WERI-Rb-1 (cell line): ENCODE data around the gene SFTA2.
"Not testable (repeated sequence)": the region's sequence is repeated elsewhere in the genome, so short reads cannot be mapped to it uniquely, and the experiment has no call there.

Experiments used
- DNase-seq: peaks from one replicate; pipeline ENCODE4 v3.0.0-alpha.2; 2020
- H3K27ac ChIP-seq: fragments of 250-450 bp; sonication (Bioruptor Pico); 2 replicates; pipeline ENCODE4 v1.5.1; 2020; ENCODE audit warnings: mild to moderate bottlenecking, moderate library complexity
- H3K27me3 ChIP-seq: fragments of 250-450 bp; sonication (Bioruptor Pico); 2 replicates; pipeline ENCODE4 v1.5.1; 2021; ENCODE audit warnings: mild to moderate bottlenecking, low read depth, moderate library complexity; ENCODE audit not compliant: insufficient read depth, severe bottlenecking
- H3K36me3 ChIP-seq: fragments of 250-450 bp; sonication (Bioruptor Pico); 2 replicates; pipeline ENCODE4 v1.5.1; 2020; ENCODE audit warnings: mild to moderate bottlenecking, moderate library complexity
- H3K4me3 ChIP-seq: 2 replicates; pipeline ENCODE4 v1.5.1; 2011; ENCODE audit warnings: low read depth, mild to moderate bottlenecking, control low read depth, low read length
- H3K9me3 ChIP-seq: fragments of 250-450 bp; sonication (Bioruptor Pico); 2 replicates; pipeline ENCODE4 v1.5.1; 2021; ENCODE audit warnings: mild to moderate bottlenecking, moderate library complexity; ENCODE audit not compliant: severe bottlenecking
- TF ChIP-seq, protein P1 (sequence below): IDR thresholded peaks from 2 replicates; pipeline ENCODE4 v1.5.1; 2011; ENCODE audit warnings: low read depth, mild to moderate bottlenecking, control low read depth, inconsistent platforms, low read length

SFTA2 gene

DNA sequence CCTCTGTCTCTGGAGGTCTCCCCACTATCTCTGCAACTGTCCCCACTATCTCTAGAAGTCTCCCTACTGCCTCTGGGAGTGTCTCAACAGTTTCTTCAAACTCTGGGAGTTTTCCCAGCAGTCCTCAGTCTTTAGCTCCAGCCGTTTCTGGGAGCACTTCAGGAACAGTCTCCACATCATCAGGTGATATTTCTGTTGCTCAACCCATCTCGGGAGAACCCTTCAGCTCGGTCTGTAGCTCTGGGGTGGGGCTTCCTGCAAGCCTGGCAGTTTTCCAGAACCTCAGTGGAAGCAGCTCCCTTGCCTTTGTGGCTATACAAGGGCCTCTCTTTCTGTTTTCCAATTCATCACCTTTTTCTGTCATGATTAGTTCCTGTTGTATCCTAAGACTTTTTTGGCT, 3.0 kb upstream of the SFTA2 start:
- Histone ChIP-seq H3K4me3 (no peak overlapping the region), H3K27ac (no peak overlapping the region)
- TF ChIP-seq, protein P1, sequence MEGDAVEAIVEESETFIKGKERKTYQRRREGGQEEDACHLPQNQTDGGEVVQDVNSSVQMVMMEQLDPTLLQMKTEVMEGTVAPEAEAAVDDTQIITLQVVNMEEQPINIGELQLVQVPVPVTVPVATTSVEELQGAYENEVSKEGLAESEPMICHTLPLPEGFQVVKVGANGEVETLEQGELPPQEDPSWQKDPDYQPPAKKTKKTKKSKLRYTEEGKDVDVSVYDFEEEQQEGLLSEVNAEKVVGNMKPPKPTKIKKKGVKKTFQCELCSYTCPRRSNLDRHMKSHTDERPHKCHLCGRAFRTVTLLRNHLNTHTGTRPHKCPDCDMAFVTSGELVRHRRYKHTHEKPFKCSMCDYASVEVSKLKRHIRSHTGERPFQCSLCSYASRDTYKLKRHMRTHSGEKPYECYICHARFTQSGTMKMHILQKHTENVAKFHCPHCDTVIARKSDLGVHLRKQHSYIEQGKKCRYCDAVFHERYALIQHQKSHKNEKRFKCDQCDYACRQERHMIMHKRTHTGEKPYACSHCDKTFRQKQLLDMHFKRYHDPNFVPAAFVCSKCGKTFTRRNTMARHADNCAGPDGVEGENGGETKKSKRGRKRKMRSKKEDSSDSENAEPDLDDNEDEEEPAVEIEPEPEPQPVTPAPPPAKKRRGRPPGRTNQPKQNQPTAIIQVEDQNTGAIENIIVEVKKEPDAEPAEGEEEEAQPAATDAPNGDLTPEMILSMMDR: no peak

DNA sequence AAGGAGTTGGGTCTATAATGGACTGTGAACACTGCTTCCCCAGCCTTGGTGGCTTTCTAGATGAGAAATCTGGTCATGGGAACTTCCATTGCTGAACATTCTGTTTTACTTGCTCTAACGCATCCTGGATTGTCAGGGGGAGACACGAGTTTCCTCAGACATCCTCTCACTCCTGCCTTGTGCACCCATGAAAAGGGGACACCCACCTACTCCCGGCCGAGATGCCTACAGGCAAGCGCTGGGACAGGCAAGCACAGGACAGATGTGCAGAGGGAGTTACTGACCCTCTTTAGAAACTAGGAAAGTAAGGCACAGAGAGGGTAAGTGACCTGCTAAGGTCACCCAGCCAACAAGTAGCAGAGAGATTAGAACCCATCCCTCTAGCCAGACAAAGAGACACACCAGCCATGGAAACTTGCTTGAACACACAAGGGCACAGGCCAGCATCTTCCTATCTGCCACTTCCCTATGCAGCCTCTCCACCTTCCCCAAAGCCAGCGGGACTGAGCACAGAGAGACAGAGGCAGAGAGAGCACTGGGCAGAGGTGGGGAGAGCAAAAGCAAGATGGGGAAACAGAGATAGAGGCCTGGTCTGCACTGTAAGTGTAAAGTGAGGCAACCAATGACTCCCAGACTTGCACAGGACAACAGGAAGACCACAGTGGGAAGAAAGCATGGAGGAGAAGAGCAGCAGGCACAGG, 845 bp upstream of the SFTA2 start:
- Histone ChIP-seq H3K27me3 (peaks cover 9% of the 10 kb centered on the region), H3K9me3 (peaks cover 7% of the 10 kb centered on the region), H3K27ac (no peak overlapping the region), H3K4me3 (no peak overlapping the region), H3K36me3 (peaks cover 9% of the 10 kb centered on the region)
- DNase-seq: no peak
- TF ChIP-seq, protein P1: no peak

More for the DNA sequence above, 3.0 kb upstream of the SFTA2 start:
- Histone ChIP-seq H3K27me3 (peaks cover 9% of the 10 kb centered on the region), H3K36me3 (no peaks in the 10 kb centered on the region), H3K9me3 (no peaks in the 10 kb centered on the region)
- no peak for DNase-seq

DNA sequence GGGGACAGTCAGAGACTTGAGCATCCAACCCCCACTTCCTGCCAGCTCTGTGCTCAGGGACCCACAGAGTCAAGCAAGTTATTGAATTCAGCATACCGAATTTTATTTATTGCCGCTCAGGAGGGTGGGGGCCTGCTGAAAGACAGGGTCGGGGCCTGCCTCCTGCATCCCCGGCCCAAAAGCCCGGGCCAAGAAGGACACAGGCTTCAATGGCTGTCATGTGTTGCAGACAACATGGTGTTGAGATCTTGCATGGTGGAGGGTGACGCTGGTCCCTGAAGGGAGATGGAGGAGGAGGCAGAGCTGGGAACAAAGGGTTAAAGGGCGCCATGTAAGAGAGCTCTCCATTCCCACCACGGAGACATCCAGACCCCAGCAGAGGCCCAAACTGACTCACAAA, 698 bp downstream of the SFTA2 start:
- Histone ChIP-seq H3K36me3 (peaks cover 21% of the 10 kb centered on the region), H3K9me3 (peaks cover 7% of the 10 kb centered on the region), H3K27me3 (peaks cover 9% of the 10 kb centered on the region), H3K27ac (no peak overlapping the region), H3K4me3 (no peak overlapping the region)
- DNase-seq: no peak
- TF ChIP-seq, protein P1: no peak

DNA sequence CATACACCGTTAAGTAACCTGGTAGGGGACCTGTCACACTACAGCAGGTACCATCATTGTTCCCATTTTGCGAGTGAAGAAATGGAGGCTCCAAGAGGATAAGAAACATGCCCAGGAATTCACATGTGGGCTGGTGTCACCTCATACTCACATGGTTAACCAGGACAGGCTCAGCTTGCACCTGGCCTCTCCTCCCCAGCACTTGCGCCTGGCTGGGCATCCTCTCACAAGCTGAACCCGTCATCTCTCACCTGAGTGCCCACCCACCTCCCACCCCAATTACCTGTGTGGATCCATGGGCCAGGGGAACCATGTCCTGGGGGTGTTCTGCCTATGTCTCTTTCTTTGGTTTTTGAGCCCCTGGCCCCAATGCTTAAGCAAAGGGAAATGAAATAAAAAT, 1.5 kb downstream of the SFTA2 start:
- Histone ChIP-seq H3K27me3 (peaks cover 9% of the 10 kb centered on the region), H3K36me3 (peaks cover 29% of the 10 kb centered on the region), H3K9me3 (peaks cover 7% of the 10 kb centered on the region), H3K4me3 (no peak overlapping the region), H3K27ac (no peak overlapping the region)
- no peak for DNase-seq
- TF ChIP-seq, protein P1: no peak

DNA sequence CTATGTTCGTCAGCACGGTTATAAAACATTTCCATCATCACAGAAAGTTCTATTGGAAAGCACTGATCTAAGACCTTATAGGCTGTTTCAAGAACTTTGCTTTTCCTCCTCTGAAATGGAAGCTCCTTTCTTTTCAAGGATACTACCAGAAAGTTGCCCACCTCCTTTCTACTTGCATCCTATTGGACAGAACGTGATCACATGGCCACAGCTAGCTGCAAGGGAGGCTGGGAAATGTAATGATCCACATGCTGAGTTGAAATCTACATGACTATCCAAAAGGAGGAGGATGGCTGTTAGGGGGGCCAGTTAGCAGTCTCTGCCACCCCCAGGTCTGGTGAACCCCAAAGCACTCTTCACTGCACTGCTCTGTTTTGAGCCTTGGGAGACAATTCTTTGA, 3.3 kb downstream of the SFTA2 start:
- H3K9me3 ChIP-seq: peaks cover 7% of the 10 kb centered on the region
- H3K36me3 ChIP-seq: peaks cover 46% of the 10 kb centered on the region

DNA sequence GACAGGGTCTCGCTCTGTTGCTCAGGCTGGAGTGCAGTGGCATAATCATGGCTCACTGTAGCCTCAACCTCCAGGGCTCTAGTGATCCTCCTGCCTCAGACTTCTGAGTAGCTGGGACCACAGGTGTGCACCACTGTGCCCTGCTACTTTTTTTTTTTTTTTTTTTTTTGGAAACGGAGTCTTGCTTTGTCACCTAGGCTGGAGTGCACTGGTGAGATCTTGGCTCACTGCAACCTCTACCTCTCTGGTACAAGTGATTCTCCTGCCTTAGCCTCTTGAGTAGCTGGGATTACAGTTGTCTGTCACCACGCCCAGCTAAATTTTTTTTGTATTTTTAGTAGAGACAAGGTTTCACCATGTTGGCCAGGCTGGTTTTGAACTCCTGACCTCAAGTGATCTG, 4.9 kb downstream of the SFTA2 start:
- H3K4me3 ChIP-seq, H3K9me3 ChIP-seq, DNase-seq, H3K27me3 ChIP-seq, H3K27ac ChIP-seq: not testable (repeated sequence)
- H3K36me3 ChIP-seq: peaks cover 62% of the 10 kb centered on the region

More for the DNA sequence above, 3.3 kb downstream of the SFTA2 start:
- Histone ChIP-seq H3K4me3 (no peak overlapping the region), H3K27ac (no peak overlapping the region), H3K27me3 (peaks cover 3% of the 10 kb centered on the region)
- DNase-seq: no peak
- TF ChIP-seq, protein P1: no peak
